ENCODE measurements around the gene PITX2. TPM values are rescaled to one million over a fixed set of nuclear protein-coding genes. Genes with fewer than 3 reads are reported as not detected.

PITX2 gene
- total RNA-seq, 1 donor from 2014 or later, result 0.30 TPM

DNA sequence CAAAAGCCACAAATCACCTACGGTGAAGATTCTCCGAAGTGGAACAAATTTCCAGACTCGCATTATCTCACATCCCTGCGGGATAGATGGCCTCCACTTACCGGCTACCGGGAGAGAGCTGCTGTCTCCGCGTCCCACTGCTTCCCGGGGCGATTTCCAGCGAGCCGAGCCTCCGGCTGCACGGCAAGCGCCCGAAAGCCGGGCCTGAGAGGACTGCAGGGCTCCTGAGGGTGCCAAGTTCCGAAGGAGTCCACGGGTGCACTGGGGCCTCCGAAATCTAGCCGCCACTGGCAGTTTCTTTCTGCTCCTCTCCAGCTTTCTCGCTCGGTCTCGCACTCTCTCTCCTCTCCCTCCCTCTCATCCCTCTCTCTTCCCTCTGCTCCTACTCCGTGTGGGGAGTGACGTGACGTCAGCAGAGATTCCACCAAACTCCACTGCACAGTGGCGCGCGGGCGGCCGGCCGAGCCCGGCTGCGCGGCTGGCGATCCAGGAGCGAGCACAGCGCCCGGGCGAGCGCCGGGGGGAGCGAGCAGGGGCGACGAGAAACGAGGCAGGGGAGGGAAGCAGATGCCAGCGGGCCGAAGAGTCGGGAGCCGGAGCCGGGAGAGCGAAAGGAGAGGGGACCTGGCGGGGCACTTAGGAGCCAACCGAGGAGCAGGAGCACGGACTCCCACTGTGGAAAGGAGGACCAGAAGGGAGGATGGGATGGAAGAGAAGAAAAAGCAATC is 14.0 kb upstream of the PITX2 start:
- DNase-seq (ENCODE audit: low read depth), result no peak

DNA sequence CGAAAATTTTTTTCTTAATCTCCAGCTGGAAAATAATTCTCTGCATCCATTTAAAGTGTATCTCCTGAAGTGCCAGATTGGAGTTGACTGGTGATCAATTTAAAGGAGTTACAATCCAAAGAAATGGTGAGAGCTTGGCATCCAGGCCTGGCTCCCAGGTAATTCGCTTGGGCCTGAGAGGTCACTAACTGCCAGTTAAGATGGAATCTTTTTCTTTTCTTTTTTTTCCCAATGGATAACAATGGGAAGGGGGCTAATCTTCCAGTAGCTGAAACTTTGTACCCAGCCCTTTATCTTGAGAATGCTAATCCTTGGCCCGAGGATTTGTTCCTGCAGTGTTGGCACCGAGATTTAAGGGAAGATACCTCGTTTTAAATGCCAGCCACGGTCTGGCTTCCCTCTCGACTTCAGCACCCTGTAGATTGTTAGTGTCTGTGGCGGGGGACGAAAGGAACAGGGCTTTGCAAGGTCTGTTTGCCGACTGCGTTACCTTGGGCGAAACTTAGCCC is 13.3 kb upstream of the PITX2 start:
- no peak for DNase-seq (ENCODE audit: low read depth)

- no peak for DNase-seq (ENCODE audit: low read depth)
Measured at GRCh38 chr4:110635163-110635865, 12.4 kb upstream of the PITX2 start.

- no peak for DNase-seq (ENCODE audit: low read depth)
Measured at GRCh38 chr4:110634350-110635162, 11.7 kb upstream of the PITX2 start.

- no peak for DNase-seq (ENCODE audit: low read depth)
Measured at GRCh38 chr4:110633358-110634341, 10.8 kb upstream of the PITX2 start.

DNA sequence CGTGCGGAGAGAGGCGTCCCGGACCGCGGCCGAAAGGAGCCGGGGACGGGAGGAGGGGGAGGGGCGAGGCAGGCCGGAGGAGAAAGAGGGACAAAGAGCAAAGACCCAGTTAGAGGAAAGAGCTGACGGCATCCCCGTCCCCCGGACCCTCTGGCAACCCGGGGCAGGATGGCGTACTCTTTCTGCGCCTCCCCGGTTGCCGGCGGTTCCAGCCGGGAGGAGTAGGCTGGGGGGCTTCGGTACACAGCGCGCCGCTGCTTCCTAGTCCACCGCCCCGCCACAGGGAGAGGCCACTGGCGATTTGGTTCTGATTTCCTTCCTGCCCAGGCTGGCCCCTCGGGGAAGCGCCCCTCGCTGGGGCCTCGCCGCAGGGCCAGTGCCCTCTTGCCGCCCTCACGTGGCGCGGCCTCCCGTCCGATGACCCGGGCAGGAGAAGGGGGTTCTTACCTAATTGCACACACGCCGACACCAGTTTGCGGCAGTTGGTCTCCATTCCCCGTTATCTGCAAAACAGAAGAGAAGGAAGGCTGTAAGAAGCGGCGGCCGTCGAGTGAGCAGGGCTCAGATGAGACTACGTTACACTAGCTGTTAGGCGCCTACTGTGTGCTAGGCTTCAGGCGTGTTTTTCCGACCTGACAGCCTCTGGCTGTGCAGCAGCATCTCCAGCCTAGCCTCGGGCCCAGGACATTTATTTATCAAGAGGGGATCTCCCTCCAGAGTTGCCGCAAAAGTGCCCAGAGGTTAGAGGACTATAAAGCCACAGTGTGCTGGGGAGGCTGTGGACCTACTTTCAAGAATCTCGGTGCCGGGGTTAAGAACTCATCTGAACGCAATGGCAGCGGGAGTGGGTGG is 9.9 kb upstream of the PITX2 start:
- DNase-seq (ENCODE audit: low read depth), result no peak

DNA sequence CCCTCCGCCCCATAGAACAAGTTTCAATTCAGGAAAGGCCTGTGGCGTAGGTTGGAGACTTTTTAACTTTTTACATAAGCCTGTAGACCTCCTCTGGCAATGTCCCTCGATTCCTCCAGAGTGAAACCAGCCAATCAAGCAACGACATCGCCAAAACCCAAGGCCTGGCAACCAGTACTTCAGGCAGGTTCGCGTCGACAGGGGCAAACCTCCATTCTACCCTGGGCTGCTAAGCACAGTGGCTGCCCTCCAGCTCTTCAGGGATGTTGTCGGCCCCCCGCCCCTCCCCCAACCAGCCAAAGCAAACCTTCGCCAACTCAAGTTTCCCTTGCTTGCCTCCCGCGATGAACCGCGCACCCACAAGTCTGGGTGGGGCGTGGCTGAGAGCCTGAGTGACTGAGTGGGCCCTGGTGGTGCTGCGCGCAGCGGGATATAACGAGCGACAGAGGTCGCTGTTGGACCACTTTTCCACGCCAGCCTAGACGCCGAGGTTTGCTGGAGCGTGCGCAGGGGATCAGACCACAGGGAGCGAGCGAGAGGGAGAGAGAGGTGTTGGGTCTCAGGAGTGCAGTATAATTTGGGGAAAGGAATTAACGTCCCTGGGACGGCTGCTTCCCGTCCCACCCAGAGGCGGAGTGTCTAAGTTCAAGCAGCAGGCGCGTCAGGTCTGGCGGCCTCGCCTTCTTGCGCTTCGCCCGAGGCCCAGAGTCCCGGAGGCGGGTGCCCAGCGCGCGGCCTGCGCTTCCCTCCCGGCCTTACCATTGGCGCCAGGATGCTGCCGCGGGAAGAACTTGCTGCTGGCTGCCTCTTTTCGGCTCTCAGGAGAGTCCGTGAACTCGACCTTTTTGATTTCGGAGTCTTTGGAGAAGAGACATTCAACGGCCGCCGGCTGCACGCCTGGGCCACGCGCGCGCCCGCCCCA is 9.0 kb upstream of the PITX2 start:
- peak; percentile 56 for DNase-seq (ENCODE audit: low read depth)

- no peak for DNase-seq (ENCODE audit: low read depth)
Measured at GRCh38 chr4:110630688-110631402, 8.0 kb upstream of the PITX2 start.

DNA sequence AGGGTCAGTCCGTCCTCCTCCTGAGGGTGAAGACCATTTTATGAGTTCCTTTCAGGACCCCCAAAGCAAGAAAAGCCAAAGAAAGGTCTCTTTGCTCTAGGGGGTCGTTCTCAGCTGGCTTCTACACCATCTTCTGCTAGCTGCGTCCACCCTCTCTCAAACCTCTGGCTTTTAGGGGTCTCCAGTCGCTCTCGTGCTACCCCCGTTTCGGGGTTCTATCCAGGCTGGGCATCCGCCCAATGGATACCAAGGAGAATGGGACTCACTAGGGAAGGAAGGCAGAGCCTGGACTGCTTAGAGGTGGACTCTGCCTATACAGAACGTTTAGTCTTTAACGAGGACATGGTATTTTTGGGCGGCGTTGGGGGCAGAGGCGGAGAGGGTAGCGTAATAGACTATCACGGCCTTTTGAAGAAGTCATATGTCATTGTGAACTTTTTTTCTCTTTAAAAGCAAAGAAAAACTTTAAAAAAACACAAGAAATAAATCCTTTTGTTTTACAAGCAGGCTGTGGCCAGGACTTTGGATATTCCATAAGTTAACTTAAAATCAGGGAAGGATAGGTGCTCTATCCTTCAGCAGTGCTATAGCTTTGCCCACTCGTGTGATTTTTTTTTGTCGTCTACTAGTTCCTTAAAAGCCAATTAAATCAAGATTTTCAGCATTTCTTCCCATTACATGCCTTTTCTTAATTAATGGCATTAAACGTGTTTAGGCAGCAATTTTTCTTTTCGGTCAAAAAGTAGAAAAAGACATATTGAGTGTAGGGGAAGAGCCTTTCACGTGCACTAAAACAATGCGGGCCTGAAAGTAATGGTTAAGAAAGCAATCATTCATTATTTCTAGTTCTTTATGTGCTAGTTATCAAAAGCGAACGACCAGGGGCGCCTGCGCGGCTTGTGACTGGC is 7.2 kb upstream of the PITX2 start:
- DNase-seq (ENCODE audit: low read depth), result no peak

DNA sequence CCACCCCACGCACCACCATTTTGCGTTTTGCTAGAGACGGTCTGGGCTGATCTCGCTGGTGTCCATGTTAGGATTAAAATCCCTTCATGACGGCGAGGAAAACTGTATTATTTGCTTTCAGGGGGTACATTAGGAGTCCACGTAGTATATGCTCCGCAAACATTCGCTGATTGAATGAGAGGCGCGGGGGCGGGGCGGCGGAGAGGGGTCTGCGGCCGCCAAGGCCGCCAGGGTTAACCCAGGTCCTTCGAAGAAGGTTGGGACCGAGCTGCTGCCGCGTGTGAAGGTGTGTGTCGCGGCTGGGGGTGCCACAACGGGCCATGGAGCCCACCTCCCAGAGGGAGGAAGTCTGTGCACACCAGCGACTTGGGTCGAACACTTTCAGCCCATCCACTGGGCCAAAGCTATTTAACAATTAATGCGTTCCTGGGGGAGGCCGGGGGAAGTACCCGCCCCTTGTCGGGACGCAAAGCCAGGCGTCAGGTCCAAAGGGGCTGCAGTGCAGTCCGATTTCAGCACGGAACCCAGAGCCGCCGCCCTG is 6.4 kb upstream of the PITX2 start:
- DNase-seq (ENCODE audit: low read depth), result no peak

DNA sequence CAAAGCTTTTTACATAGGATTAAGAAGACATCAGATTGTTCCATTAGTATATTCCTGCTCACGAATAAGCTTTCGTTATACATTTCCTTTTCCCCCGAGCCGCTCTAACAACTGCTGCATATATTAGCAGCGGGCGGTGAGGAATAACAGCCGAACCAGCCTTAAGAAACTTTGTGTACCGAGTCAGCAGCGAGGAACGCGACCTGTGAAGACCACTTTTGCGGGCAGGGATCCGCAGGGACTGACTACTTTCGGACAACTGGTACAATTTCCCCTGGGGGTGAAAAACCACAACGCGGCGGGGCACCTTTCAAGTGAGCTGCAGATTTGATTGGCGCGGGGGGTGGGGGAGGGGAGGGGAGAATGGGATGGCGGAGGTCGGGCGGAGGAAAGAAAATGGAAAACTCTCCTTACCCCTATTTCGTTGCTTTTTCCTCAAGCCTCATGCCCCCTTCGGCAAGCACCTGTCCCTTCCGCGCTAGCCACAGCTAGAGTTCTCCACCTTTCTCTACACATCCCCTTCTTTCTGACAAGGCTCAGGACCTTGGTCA is 5.9 kb upstream of the PITX2 start:
- no peak for DNase-seq (ENCODE audit: low read depth)

DNA sequence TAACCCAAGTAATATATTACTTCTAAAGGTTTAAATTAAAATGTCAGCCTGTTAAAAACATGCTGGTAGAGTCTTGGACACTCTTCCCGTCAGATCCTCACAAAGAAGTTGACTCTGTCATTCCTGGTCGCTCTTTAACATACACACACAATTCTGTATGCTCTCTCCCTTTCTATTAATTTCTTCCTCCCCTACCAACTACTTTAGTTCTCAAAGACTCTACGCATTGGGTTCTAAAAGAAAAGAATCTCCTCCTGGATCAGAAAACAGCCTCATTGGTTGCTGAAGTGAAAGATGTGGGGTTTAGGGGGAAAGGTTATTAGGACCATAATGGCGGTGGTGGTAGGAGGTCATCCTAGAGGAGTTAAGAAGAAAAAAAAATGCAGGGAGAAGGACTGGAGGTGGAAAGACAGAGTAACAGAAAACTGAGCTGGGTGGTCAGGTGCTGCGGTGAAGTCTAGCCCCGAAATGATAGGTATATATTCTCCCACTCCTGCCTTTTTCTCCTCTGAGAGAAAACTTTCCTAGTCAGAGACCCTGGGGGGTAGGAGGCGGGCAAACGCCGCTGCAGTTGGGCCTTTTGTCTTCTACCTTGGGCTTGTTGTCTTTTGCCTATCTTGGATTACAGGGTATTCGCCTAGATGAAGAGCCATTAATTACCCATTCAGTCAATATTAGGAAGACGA is 5.2 kb upstream of the PITX2 start:
- no peak for DNase-seq (ENCODE audit: low read depth)

DNA sequence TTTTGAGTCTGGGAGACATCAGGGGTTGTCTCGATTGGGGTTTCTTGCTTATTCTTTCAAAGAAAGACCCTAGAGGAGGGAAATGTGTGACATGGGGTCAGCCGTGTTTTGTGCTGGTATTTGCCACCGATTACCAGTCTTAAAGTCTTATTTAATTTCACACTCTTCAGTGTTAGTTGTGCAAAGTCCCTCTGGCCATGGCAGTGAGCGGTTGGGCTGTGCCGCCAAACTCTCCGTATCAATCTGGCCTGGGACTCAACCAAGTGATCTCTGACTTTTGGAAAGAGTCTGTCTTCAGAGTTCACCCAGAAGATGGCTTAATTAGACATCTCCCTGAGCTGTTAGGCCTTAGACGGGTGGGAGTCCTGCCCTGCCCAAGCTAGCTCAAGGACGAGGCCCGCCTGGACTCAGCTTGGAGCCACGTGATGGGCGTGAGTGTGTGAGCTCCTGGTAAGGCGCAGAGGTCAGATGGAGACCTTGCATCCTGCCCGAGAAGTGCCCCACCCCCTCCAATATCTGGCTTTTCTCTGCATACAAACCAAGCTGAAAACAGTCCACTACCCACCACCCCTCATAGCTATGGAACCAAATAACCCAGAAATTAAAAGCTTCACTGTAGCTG is 3.8 kb upstream of the PITX2 start:
- no peak for DNase-seq (ENCODE audit: low read depth)

GRCh38 chr4:110625576-110626257 is 2.8 kb upstream of the PITX2 start:
- DNase-seq (ENCODE audit: low read depth), result no peak

- DNase-seq (ENCODE audit: low read depth), result no peak
Measured at GRCh38 chr4:110624904-110625494, 2.1 kb upstream of the PITX2 start.
